ENCODE data around the gene C10orf67.
"Not testable (repeated sequence)": the region's sequence is repeated elsewhere in the genome, so short reads cannot be mapped to it uniquely, and the experiment has no call there.

The C10orf67 gene

DNA sequence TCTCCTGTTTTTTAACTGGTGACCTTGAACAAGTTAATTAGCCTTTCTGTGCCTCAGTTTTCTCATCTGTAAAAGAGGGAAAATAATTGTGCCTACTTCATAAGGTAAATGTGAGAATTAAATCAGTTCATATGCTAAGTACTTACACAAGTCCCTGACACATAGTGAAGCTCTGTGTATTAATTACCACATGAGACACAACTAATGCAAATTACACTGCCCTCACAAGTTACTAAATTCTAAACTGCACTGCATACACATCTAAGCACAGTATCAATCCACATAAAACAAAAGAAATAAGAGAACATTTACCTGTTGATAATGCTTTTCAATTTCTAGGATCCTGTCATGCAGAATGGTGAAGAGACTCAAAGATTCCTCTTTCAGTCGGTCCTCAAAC, 22.5 kb downstream of the C10orf67 start:
- no peak for DNase-seq

DNA sequence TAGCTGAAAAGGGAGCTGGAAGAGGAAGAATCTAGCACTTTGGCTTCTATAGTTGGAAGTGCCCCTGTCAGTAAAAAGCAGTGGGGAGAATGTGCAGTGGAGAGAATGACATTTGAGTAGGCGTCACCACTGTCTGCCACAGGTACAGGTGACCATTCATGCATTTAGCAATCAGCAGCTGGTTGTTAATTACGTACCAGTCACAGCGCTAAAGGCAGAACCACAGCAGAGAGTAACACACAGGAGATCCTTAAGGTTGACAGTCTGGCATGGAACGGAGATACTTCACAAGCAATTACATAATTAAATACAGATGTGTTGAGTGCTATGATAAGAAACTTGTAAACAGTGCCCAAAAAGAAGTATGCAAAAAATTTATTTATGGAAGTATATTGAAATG, 24.8 kb downstream of the C10orf67 start:
- no peak for DNase-seq

DNA sequence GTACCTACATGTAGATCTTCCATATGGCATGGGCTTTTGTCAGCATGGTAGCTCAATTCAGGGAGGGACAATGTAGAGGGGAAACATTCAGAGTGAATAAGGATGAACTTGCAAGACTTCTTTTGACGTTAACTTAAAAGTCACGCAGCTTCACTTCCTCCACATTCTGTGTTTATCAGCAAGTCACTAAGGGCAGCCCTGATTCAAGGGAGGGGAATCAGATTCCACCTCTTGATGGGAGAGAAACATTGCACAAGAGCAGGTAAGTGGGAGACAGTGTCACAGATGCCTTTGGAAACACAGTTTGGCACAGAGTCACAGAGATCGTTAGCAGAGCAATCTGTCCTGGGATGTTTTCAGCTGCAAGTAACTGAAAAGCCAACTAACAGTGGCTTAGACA, 26.2 kb downstream of the C10orf67 start:
- DNase-seq: no peak

DNA sequence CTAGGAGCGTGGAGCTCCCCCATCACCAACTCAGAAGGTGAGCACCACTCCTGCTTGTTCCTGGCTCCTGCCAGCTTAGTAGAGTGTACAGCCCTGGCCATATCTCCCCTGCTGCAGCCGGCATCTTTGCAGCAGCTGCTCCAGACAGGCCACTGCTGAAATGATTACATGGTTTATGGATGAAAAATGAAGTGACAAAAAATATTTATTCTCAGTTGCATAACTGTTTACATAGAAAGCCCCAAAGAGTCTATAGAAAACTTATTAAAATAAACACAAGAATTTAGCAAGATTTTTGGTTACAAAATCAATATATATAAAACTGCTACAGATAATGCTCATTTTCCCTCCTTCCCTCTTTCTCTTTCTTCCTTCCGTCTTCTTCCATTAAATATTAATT, 27.2 kb downstream of the C10orf67 start:
- no peak for DNase-seq

DNA sequence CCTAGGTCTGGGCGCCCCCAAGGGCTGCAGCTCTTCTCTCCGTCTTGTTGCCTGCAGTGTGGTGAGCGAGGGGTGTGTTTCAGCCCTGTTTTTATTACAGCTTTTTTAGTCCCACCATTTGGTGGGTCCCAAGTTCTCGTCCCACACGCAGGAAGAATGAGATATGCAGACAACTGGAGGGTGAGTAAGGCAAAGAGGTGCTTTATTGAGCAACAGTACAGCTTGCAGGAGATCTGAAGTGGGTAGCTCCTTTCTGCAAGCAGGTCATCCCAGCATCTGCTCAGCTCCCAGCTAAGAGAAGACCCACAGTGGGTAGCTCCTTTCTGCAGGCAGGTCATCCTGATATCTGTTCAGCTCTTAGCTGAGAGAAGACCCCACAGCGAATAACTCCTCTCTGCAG, 28.2 kb downstream of the C10orf67 start:
- no peak for DNase-seq

DNA sequence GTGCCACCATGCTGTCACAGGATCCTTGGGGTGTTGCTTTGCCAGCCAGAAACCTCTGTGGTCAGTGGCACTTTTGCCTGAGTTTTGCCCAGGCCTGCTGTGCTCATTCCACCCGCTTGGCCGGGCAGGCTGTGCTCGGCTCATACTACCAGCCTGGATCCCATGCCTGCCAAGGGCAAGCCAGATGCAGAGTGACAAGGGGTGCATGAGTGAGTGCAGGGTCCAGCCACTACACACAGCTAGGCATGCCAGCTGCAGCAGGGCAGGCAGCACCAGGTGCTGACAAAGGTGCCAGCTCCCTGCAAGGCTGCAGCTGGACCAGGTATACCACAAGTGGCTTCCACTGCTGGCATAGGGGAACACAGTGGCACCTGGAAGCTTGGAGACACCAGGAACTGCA, 28.6 kb downstream of the C10orf67 start:
- no peak for DNase-seq

DNA sequence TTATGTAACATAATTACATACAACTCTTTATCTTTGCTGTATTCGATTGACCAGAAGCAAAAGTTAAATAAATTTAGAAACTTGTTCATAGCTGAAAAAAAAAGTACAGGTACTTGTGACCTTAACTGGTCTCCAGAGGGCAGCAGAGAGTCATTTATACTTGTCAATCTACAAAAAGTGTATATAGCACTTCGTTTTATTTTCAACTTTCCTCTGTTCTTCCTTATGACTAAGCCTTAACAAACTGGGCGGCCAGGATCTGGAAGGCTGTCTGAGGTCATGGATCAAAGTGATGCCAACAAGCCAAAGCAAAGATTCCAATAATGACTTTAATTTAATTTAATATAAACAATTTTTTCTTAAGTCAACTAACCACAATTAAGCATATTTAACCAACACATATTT, 29.8 kb downstream of the C10orf67 start:
- DNase-seq: peak; percentile 70 to 92 (median 85)

DNA sequence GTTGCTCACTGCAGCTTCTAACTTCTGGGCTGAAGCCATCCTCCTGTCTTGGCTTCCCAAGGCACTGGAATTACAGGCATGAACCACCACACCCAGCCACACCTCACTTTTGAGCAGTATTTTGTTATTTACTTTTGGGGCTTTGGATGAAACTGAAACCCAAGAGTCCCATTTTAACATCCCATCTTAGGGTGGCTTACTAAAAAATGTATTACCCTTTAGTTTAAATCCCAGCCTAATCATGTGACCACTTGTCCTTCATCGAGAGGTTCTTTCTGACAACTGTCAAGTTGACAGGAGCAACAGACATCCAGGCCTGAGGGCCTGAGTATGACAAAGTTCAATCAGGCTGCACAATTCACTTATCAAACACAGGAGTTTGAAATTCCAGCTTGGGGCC, 33.6 kb downstream of the C10orf67 start:
- no peak for DNase-seq

DNA sequence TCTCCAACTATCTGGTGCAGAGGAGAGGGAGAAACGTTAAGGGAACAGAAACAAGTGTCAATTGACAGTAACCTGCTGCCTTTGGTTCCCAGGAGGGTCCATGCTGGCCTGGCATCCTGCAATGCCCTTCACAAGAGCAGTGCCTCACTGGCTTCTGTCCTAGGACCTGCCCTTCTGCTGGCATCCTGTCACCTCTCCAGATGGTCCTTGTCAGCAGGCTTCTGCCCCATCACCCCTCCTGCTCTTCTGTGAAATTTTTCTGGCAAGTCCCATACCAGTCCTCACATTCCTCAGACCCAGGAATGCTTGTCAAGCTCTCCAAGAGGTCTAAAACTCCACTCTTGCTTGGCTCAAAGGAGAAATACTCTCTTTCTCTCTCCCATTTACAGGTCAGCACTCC, 34.2 kb downstream of the C10orf67 start:
- DNase-seq: no peak

DNA sequence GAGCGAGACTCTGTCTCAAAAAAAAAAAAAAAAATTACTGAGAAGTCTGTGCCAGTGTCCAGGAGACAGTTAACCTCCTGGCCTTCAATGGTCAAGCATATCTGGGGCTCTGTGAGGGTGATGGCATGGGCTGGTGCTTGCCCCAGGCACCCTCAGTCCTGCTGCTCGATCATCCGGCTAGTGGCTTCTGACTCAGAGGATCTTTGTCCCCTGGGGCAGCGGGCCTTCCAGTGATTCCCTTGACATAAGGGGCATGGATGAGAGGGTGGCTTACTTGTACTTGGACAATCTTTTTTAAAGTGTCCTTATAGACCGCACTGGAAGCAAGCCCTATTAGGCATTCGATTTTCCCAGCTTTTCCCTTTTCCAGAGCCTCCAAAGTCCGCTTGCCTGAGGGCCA, 44.6 kb downstream of the C10orf67 start:
- DNase-seq: not testable (repeated sequence)

DNA sequence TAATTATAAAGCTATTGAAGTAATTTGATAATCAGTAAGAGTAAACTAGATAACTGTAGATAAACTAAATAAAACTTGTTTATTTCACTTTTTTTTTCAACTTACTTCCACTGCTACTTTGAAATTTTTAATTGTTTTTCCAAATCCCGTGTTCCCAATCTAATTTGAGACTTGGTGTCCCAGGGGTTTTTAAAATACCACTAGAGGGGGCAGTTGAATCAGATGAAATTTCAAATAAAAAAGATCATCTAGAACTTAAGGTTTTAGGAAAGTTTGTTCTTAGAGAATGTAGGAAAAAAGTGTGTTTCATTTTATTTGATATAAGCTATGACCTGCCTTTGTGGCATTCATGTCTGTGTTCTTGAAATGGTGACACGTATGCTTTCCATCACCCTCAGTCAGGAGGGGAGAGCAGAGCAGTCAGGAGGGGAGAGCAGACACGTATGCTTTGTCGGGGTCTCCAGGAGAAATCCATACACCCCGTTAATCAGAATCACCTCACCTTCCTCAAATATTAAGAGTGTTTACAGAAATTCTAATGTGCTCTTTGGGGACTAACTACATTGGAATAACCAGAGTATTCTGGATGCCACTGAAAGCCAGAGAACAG, 49.9 kb downstream of the C10orf67 start:
- peak in 2 of 4 experiments; percentile 11 to 26 for DNase-seq

DNA sequence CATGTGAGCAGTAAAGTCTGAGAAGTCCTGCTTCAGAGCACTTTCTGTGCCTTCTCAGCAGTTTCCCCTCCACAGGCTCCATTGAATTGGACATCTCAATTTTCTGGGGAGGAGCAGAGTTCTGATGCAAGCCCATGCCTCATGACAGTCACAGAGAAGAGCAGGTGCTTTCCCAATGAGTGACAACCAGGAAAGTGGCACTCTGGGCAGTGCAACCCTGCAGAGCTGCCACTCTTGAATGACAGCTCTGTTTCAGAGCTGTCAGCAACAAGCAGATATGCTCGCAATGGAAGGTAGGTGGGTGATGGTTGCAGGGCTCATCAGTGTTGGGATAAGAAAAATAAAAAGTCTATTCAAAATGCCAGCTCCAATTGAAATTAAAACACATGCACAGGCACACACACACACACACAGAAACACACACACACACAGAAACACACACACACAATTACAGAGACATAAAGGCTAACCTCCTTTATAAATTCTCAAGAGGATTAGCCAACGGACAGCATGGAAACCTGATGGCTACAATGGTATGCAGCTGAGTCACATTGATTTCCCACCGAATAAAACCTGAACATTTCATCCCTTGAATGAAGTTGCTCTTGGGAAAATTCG, 50.5 kb downstream of the C10orf67 start:
- DNase-seq: no peak

DNA sequence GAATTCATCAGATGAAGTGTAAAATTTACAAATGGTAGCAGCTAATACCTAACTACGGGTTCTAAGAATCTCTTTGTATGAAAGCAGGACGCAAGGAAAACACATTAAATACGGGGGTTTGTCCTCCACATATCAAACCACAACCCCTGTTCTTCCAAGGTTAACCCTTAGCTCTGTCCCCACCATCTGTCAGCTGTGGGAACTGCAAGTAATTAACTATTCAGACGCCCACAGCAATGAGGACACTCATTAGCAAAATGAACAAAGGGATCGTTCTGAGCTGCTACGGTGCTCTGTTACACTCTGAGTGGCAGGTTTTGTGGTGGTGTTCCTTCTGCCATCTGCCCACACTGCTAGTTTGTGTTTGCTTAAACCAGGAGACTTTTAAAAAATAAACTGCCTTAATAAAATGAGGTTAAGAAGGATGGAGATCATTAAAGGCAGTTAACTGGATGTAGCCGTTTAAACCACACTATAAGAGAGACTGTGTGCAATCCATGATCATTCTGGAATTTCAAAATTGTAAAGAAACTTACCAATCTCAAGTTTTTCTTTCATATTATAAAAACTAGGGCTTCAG, 51.4 kb downstream of the C10orf67 start:
- DNase-seq: peak; percentile 35 to 45 (median 37)

DNA sequence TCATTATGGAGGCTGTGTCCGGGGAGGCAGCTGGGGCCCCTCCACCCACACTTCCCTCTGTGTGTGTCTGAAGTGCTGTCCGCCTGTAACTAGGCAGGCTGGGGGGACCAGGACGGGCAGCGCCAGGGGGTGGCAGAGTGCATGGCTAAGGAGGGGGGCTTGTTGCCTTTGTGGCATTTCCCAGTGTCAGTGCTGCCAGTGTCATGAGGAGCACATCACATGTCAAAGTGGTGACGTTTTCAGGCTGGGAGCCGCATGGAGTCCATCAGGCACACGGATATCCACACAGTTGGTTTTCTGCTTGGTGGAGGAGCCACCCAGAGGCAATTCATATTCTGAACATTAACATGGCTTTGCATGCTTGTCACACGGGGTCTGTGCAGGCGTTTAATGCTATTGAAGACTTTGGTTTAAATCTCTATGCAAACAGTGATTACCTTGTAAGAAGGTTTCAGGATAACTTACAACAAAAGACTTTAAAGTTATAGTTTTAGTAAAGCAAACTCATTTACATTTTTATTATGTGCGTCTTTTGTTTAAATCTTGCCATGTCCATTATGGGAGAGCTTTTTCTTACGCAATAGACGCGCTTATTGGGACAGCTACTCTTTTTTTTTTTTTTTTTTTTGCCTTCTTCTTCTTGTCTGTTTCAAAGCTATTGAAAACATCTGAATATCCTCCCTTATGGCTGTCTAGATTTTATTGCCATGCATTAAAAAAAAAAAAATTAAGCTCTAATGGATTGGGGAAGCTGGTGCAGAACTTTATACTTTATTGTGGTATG, 52.9 kb downstream of the C10orf67 start:
- DNase-seq: no peak

DNA sequence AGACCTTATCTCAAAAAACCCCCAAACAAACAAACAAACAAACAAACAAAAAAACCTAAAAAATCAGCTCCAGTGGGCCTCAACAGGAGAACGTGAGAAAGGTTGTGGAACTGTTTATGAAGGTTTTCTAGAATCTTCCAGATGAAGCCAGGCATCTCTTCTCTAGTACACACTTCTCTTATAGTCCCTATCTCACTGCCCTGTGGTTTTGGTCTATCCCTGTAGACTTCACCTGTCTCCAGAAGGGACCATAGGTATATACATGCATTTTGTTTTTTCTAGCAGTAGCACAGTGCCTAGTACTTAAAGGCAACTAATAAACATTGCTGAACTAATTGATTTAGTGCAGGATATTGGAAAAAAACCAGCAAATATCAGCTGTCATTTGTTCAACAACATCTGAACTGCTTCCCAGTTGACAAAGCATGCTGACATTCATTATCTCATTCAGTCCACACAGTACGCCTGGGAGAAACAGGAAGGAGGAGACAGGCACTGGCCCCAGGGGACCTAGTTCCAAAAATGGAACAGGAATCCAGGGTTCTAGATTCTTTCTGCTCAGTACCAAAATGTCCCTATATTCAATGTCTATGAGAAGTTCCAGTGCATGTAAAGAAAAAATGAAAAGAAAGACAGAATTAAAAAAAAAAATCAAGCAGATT, 59.8 kb downstream of the C10orf67 start:
- DNase-seq: no peak

DNA sequence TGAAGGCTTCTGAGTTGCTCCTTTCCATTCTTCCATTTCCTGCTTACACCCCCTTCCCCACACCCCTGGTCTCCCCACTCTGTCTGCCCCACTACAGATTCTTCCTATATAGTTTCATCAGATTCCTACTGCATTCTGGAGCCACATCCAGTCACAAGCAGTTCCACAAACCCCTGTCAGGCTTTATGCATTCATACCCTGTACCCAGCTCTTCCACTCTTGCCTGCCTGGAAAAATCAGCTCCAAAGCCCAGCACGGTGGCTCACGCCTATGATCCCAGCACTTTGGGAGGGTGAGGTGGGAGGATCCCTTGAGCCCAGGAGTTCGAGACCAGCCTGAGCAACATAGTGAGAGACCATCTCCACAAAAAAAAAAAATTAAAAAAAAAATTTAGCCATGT, 60.4 kb downstream of the C10orf67 start:
- DNase-seq: no peak

DNA sequence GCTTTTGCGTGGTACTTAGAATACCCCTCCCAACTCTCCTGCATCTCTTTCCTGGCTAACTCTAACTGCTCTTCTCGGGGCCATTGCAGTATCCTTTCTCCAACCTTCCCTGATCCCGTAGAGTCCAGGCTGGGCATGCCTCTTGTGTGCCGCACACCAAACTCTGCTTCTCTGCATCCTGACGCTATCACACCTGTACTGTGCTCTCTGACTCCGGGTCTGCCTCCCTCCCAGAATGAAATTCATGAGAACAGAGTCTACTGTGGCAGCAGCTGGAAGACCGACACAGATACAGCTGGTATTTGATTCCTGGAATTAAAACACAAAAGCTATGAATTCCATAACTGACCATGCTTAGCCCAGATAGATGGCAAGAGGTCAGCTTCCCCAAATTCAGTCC, 60.9 kb downstream of the C10orf67 start:
- DNase-seq: no peak

DNA sequence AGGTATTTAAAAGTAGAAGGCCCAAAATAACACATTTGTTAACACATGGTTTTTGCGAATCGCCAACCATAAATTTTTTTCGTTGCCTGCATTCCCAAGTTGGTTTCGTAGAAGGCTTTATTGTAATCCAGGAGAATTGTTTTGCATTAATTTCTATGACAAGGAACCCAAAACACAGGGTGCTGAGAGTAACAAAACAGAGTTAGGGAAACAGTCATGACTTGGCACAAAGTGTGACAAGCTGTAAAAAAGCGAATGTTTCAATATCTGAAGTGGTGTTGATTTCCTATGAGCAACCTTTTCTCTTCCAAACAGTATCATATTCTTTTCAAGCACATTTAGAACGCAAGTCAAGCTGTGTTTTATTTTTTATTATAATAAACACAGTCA, 63.6 kb downstream of the C10orf67 start:
- DNase-seq: no peak

DNA sequence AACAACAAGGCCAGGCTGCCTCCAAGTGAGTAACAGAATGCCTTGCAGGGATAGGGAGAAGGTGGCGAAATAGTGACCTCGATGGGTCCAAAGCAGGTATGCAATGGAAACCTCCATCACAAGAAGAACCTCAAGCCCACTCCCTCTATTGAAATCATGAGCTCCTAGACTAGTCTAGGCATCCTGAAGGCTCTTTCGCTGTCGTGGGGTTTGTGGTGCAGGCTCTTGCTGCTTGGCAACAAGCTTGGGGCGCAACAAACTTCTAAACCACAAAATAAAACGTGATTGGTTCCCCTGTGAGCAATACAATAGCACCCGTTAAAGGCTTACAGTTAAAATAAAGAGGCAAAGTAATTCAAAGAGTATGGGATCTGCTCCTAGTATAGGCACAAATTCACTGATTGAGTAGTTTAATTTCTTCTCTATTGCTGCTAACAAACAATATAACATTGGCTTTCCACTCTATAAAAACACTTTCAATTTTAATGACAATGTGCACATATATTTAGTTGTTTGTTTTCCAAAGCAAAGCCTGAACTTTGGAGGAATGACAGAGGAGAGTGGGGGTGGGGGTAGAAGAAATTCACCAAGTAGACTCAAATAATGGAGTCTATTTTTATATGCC, 64.1 kb downstream of the C10orf67 start:
- no peak for DNase-seq

DNA sequence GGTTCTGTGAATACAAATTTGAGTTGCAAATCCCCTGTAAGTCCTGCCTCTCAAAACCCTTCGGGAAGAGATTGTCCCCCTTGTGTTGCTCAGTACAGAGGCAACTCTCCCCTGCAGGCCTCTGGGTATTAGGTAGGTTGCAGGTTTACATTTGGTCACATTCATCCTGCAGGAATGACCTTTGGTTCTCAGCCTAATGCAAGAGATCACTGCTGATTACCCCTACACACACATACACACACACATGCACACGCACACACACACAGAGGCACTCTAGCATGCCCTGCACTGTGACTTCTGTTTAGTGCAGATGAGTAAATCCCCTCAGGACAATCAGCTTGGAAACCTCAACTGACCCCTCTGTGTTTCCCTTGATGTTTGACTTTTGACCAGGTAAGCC, 69.2 kb downstream of the C10orf67 start:
- DNase-seq: no peak

DNA sequence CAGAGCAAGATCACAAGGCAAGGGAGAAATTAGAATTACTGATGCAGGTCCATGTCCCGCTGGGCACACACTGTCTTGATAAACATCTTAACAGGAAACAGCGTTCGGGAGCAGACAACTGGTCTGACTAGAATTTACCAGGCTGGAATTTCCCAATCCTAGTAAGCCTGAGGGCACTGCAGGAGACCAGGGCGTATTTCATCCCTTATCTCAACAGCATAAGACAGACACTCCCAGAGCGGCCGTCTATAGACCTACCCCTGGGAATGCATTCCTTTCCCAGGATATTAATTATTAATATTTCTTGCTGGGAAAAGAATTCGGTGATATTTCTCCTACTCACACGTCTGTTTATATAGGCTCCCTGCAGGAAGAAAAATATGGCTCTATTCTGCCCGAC, 70.4 kb downstream of the C10orf67 start:
- not testable (repeated sequence) for DNase-seq

DNA sequence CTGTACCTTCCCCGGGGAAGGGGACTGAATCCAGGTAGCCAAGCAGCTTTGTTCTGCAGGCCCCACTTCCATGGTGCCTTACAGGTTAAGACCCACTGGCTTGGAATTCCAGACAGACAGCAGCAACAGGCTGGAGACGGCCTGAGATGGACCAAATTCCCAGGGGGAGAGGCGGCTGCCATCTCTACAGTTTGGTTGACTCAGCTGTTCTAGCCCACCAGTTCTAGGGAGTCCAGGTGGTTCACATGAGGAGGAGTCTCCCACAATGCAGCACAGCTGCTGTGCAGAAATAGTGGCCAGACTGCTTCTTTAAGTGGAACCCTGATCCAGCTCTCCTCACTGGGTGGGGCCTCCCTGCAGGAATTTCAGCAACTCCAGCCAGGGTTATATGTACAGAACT, 74.1 kb downstream of the C10orf67 start:
- no peak for DNase-seq
